Lung (tissue), 12 donors: ENCODE results near the gene GP1BB. TPM values are rescaled to one million over a fixed set of nuclear protein-coding genes. Genes with fewer than 3 reads are reported as not detected.

ENCODE experiments used
- ATAC-seq: fragments of 200-7000 bp; cut with Tn5 transposase; one replicate; pipeline ENCODE4 v1.9.1; 2020; ENCODE audit warnings: moderate number of reproducible peaks; ENCODE audit not compliant: insufficient read depth, low FRiP score
- DNase-seq, 3 donors: peaks; one replicate each; pipeline ENCODE4 v3.0.0-alpha.2; 2013 to 2017
- H3K27ac ChIP-seq, 2 donors: one replicate each; pipeline ENCODE4 v1.5.1; 2013; ENCODE audit warnings: mild to moderate bottlenecking in 2 of 2, moderate library complexity in 2 of 2, control low read depth in 1 of 2, inconsistent platforms in 1 of 2, low read depth in 1 of 2, low read length in 1 of 2
- H3K27me3 ChIP-seq, 3 donors: one replicate each; pipeline ENCODE4 v1.5.1; 2013; ENCODE audit warnings: low read length in 2 of 3; ENCODE audit not compliant: control insufficient read depth in 3 of 3, insufficient read depth in 3 of 3
- H3K36me3 ChIP-seq, 4 donors: one replicate each; pipeline ENCODE4 v1.5.1; 2013; ENCODE audit warnings: low read length in 4 of 4, mild to moderate bottlenecking in 1 of 4, moderate library complexity in 1 of 4; ENCODE audit not compliant: control insufficient read depth in 4 of 4, insufficient read depth in 4 of 4
- H3K4me1 ChIP-seq, 5 donors: one replicate each; pipeline ENCODE4 v1.5.1; 2013; ENCODE audit warnings: low read length in 5 of 5, mild to moderate bottlenecking in 2 of 5, moderate library complexity in 1 of 5; ENCODE audit not compliant: control insufficient read depth in 5 of 5, insufficient read depth in 5 of 5
- H3K4me3 ChIP-seq: one replicate; pipeline ENCODE4 v1.5.1; 2013; ENCODE audit warnings: mild to moderate bottlenecking, control low read depth, moderate library complexity
- H3K9ac ChIP-seq, 2 donors: one replicate each; pipeline ENCODE4 v1.5.1; 2013; ENCODE audit warnings: low read length in 2 of 2, control low read depth in 1 of 2; ENCODE audit not compliant: insufficient read depth in 1 of 2
- H3K9me3 ChIP-seq, 4 donors: one replicate each; pipeline ENCODE4 v1.5.1; 2013; ENCODE audit warnings: low read length in 3 of 4, mild to moderate bottlenecking in 1 of 4, moderate library complexity in 1 of 4; ENCODE audit not compliant: control insufficient read depth in 4 of 4, insufficient read depth in 3 of 4
- WGBS, 2 donors: extraction: QIAGEN DNeasy Blood & Tissue Kit; methylation state at CpG; one replicate each; pipeline ENCODE4 v1.1.7; 2013; 5-methylcytosine and 5-hydroxymethylcytosine counted together
- polyA plus RNA-seq, 2 donors: library from polyadenylated mRNA; stranded (reverse); fragments of 200-250 nt; gene quantifications; one replicate each; pipeline ENCODE4 v1.2.1, GENCODE V29; 2013
- total RNA-seq, 2 donors: library from RNA; depleted of rRNA in 1 of 2; stranded (reverse); fragments of >200 nt in 1 of 2; gene quantifications; one replicate each; pipeline ENCODE4 v1.2.1, GENCODE V29; 2014 to 2021
- TF ChIP-seq, protein P1 (sequence below): IDR thresholded peaks from 2 replicates; pipeline ENCODE4 v1.5.1; 2012; ENCODE audit warnings: mild to moderate bottlenecking; ENCODE audit errors: control extremely low read depth, extremely low read depth
- donor health status: control.
- donor health status: control.
- donor health status: Bipolar disorder and iron deficiency.
- donor health status: healthy.
- donor health status: DM: yes; HTN: yes; CAD: no.

The GP1BB gene
- total and polyA plus RNA-seq, 4 donors: 1.9 to 5.5 (median 3.4) TPM

DNA sequence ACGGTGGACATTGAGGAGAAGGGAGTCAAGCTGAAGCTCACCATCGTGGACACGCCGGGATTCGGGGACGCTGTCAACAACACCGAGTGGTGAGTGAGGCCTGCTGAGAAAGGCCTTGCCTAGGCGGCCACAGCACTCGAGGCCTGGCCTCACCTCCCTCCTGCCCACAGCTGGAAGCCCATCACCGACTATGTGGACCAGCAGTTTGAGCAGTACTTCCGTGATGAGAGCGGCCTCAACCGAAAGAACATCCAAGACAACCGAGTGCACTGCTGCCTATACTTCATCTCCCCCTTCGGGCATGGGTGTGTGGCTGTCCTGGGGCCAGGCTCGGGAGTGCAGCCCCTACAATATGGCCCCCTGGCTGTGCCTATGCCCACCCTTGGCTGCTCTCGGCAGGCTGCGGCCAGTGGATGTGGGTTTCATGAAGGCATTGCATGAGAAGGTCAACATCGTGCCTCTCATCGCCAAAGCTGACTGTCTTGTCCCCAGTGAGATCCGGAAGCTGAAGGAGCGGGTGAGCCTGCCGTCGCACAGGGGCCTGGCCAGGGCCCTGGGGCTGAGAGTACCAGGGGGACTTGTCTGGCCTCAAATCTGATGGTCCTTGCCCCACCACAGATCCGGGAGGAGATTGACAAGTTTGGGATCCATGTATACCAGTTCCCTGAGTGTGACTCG, 3.0 kb upstream of the GP1BB start:
- Histone ChIP-seq H3K4me1 (peaks cover 0 to 29% (median 12%) of the 10 kb centered on the region in 5 donors), H3K27me3 (peaks cover 0 to 16% (median 9%) of the 10 kb centered on the region in 3 donors), H3K36me3 (peaks cover 0 to 17% (median 4%) of the 10 kb centered on the region in 4 donors), H3K9me3 (no peaks in the 10 kb centered on the region), H3K27ac (no peak overlapping the region), H3K4me3 (no peak overlapping the region), H3K9ac (no peak overlapping the region)
- 91 to 92% methylated on average over 26 of the region's 26 CpGs for WGBS, 2 donors
- ATAC-seq: no peak
- DNase-seq: no peak
- TF ChIP-seq, protein P1, sequence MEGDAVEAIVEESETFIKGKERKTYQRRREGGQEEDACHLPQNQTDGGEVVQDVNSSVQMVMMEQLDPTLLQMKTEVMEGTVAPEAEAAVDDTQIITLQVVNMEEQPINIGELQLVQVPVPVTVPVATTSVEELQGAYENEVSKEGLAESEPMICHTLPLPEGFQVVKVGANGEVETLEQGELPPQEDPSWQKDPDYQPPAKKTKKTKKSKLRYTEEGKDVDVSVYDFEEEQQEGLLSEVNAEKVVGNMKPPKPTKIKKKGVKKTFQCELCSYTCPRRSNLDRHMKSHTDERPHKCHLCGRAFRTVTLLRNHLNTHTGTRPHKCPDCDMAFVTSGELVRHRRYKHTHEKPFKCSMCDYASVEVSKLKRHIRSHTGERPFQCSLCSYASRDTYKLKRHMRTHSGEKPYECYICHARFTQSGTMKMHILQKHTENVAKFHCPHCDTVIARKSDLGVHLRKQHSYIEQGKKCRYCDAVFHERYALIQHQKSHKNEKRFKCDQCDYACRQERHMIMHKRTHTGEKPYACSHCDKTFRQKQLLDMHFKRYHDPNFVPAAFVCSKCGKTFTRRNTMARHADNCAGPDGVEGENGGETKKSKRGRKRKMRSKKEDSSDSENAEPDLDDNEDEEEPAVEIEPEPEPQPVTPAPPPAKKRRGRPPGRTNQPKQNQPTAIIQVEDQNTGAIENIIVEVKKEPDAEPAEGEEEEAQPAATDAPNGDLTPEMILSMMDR: no peak

DNA sequence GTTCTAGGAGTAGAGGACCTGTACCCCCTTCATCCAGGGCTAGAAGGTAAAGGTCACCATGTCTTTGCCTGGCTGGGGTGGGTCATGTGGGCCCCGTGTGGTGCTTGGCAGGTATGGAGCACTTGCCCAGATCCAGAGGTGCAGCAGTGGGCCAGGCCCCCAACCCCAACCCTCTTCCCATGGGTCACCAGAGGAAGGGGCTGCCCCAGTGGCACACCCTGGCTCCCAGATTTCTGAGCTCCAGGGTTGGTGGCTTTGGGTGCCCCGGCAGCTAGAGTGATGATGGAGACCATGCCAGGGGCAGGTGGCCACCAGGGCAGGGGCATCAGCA, 2.4 kb upstream of the GP1BB start:
- TF ChIP-seq, protein P1: no peak
- 90 to 96% methylated on average over 2 of the region's 2 CpGs for WGBS, 2 donors
- peaks cover 0 to 29% (median 12%) of the 10 kb centered on the region in 5 donors for H3K4me1 ChIP-seq
- peaks cover 0 to 17% (median 4%) of the 10 kb centered on the region in 4 donors for H3K36me3 ChIP-seq
- H3K27ac ChIP-seq: no peak overlapping the region
- peaks cover 0 to 16% (median 9%) of the 10 kb centered on the region in 3 donors for H3K27me3 ChIP-seq
- no peak overlapping the region for H3K4me3 ChIP-seq
- ATAC-seq (no peak), DNase-seq (no peak)
- H3K9me3 ChIP-seq: no peaks in the 10 kb centered on the region
- H3K9ac ChIP-seq: no peak overlapping the region

DNA sequence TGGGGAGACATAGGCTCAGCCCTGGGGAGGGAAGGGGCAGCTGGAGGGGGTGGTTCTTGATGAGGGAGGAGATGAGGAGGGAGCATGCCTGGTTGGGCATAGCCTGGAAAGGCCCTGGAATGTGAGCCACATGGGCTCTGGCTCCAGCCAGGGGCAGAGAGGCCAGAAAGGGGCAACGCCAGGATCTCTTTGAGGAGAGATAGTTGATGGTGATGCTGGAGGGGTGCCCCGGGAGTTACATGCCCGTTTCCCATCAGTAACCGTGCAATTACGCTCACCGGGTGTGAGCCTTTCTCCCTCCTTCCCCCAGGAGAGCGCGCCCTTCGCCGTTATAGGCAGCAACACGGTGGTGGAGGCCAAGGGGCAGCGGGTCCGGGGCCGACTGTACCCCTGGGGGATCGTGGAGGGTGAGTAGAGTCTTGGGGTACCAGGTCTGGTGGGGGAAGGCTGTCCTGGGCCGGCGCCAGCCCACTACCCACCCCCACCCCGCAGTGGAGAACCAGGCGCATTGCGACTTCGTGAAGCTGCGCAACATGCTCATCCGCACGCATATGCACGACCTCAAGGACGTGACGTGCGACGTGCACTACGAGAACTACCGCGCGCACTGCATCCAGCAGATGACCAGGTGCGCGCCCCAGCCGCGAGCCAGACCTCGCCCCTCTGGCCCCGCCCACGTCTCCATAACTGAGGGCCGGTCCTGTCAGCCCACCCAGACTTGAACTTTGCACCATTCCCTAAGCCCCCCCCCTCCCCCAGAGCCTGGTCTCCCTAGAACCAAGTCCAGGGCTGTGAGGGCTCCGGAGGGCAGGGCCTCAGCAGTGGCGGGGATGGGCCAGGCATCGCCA, 1.8 kb upstream of the GP1BB start:
- no peak overlapping the region for H3K27ac ChIP-seq
- H3K27me3 ChIP-seq: peaks cover 0 to 16% (median 9%) of the 10 kb centered on the region in 3 donors
- no peak overlapping the region for H3K9ac ChIP-seq
- no peak overlapping the region for H3K4me3 ChIP-seq
- TF ChIP-seq, protein P1: no peak
- no peaks in the 10 kb centered on the region for H3K9me3 ChIP-seq
- 72 to 91% methylated on average over 41 to 44 of the region's 44 CpGs for WGBS, 2 donors
- H3K4me1 ChIP-seq: peaks cover 0 to 27% (median 12%) of the 10 kb centered on the region in 5 donors
- no peak for DNase-seq
- ATAC-seq: no peak
- peaks cover 0 to 17% (median 4%) of the 10 kb centered on the region in 4 donors for H3K36me3 ChIP-seq
